ENCODE data around the gene TMIGD2.
"Not testable (repeated sequence)": the region's sequence is repeated elsewhere in the genome, so short reads cannot be mapped to it uniquely, and the experiment has no call there.

TMIGD2 gene

DNA sequence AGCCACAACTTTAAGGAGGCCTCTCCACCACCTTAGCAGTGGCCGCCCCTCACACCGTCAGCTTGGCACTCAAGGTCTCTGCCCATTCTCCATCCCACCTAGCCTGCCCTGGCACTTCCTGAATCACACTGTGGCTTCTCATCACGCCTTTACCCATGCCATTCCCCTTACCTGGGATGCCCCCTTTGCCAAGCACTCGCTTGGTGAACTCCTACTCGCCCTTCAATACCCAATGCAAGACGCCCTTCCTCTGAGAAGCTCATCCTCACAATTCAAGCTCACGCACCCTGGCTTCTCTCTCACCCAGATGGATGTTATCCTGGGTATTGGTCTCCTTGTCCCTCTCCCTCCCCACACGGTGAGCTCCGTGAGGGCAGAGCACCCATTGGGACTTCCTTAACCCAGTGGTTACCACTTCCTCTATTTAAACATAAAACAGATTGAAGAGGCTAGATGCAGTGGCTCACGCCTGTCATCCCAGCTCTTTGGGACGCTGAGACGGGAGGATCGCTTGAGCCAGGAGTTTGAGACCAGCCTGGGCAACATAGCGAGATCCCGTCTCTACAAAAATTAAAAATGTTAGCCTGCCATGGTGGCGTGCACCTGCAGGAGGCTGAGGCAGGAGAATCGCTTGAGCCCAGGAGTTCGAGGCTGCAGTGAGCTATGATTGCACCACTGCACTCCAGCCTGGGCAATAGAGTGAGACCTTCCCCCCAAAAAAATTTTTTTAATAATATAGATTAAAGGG, 35.8 kb downstream of the TMIGD2 start:
- ATAC-seq (replicated peaks; ENCODE audit: extremely low read depth, poor library complexity, severe bottlenecking) (no peak), DNase-seq (ENCODE audit: low spot score in 2 of 2) (no peak)
- peaks cover 73% of the 10 kb centered on the region for H3K36me3 Mint-ChIP-seq (ENCODE audit: insufficient read depth)
- H3K4me3 Mint-ChIP-seq: no peak overlapping the region
- H3K27ac Mint-ChIP-seq (ENCODE audit: low read depth): peak overlapping the region; percentile 85
- peaks cover 28% of the 10 kb centered on the region for H3K4me1 Mint-ChIP-seq
- no peaks in the 10 kb centered on the region for H3K27me3 Mint-ChIP-seq
- no peaks in the 10 kb centered on the region for H3K9me3 Mint-ChIP-seq

- H3K4me3 Mint-ChIP-seq: peak overlapping the region; percentile 49
- peaks cover 73% of the 10 kb centered on the region for H3K36me3 Mint-ChIP-seq (ENCODE audit: insufficient read depth)
- ATAC-seq (replicated peaks; ENCODE audit: extremely low read depth, poor library complexity, severe bottlenecking) (peak; percentile 84), DNase-seq (ENCODE audit: low spot score in 2 of 2) (peak in 1 of 2 donors; percentile 12)
- no peaks in the 10 kb centered on the region for H3K27me3 Mint-ChIP-seq
- peaks cover 28% of the 10 kb centered on the region for H3K4me1 Mint-ChIP-seq
- peak overlapping the region; percentile 85 for H3K27ac Mint-ChIP-seq (ENCODE audit: low read depth)
- H3K9me3 Mint-ChIP-seq: no peaks in the 10 kb centered on the region
These were observed 37.4 kb downstream of the TMIGD2 start for GRCh38 chr19:4264812-4265211.

DNA sequence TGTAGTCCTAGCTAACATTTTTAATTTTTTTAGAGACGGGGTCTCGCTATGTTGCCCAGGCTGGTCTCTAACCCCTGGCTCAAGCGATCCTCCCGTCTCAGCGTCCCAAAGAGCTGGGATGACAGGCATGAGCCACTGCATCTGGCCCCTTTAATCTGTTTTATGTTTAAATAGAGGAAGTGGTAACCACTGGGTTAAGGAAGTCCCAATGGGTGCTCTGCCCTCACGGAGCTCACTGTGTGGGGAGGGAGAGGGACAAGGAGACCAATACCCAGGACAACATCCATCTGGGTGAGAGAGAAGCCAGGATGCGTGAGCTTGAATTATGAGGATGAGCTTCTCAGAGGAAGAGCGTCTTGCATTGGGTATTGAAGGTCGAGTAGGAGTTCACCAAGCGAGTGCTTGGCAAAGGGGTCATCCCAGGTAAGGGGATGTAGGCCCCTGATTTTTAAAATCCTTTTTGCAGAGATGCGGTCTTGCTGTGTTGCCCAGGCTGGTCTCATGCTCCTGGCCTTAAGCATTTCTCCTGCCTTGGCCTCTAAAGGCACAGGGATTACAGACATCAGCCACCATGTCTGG, 41.5 kb downstream of the TMIGD2 start:
- Mint-ChIP-seq H3K4me1 (peaks cover 8% of the 10 kb centered on the region), H3K36me3 (ENCODE audit: insufficient read depth) (peaks cover 73% of the 10 kb centered on the region), H3K27me3 (no peaks in the 10 kb centered on the region), H3K27ac (ENCODE audit: low read depth) (no peak overlapping the region), H3K9me3 (no peaks in the 10 kb centered on the region), H3K4me3 (no peak overlapping the region)
- no peak for DNase-seq (ENCODE audit: low spot score in 2 of 2)
- ATAC-seq (replicated peaks; ENCODE audit: extremely low read depth, poor library complexity, severe bottlenecking): no peak

DNA sequence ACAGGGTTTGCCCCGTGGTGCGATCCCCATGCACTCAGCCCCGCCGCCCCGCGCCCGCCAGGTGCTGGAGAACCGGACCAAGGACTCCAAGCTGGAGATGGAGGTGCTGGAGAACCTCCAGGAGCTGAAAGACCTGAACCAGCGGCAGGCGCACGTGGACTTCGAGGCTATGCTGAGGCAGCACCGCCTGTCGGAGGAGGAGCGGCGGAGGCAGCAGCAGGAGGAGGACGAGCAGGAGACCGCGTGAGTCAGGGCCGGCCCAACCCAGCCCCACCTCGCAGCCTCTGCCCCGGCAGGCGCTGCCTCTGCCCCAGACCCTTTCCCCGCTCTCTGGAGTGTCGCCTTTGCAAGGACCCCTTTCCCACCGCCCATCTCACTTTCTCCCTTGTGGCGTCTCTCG, 44.0 kb downstream of the TMIGD2 start:
- H3K36me3 Mint-ChIP-seq (ENCODE audit: insufficient read depth): peaks cover 77% of the 10 kb centered on the region
- no peak for ATAC-seq (replicated peaks; ENCODE audit: extremely low read depth, poor library complexity, severe bottlenecking)
- no peaks in the 10 kb centered on the region for H3K4me1 Mint-ChIP-seq
- H3K27ac Mint-ChIP-seq (ENCODE audit: low read depth): no peak overlapping the region
- no peak overlapping the region for H3K4me3 Mint-ChIP-seq
- H3K9me3 Mint-ChIP-seq: no peaks in the 10 kb centered on the region
- no peak for DNase-seq (ENCODE audit: low spot score in 2 of 2)
- no peaks in the 10 kb centered on the region for H3K27me3 Mint-ChIP-seq

GRCh38 chr19:4257025-4257424, 45.2 kb downstream of the TMIGD2 start:
- Mint-ChIP-seq H3K27ac (ENCODE audit: low read depth) (no peak overlapping the region), H3K36me3 (ENCODE audit: insufficient read depth) (peaks cover 74% of the 10 kb centered on the region)

DNA sequence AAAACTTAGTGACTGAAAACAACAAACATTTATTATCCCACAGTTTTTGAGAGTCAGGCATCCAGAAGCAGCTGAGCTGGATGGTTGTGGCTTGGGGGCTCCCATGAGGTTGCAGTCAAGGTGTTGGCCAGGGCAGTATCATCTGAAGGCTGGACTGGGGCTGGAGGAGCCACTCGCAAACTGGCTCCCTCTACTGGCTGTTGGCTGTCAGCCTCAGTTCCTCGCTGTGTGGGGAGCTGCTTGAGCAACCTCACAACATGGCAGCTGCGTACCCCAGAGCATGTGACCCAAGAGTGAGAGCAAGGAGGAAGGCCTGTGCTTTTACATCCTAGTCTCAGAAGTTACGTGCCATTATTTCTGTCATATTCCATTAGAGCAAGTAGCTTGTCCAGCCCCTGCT, 45.6 kb downstream of the TMIGD2 start:
- no peak for DNase-seq (ENCODE audit: low spot score in 2 of 2)
- H3K36me3 Mint-ChIP-seq (ENCODE audit: insufficient read depth): peaks cover 74% of the 10 kb centered on the region
- no peak for ATAC-seq (replicated peaks; ENCODE audit: extremely low read depth, poor library complexity, severe bottlenecking)
- no peaks in the 10 kb centered on the region for H3K4me1 Mint-ChIP-seq
- H3K27ac Mint-ChIP-seq (ENCODE audit: low read depth): no peak overlapping the region
- no peaks in the 10 kb centered on the region for H3K9me3 Mint-ChIP-seq
- no peak overlapping the region for H3K4me3 Mint-ChIP-seq
- no peaks in the 10 kb centered on the region for H3K27me3 Mint-ChIP-seq

More at GRCh38 chr19:4257025-4257424, 45.2 kb downstream of the TMIGD2 start:
- DNase-seq (ENCODE audit: low spot score in 2 of 2) (no peak), ATAC-seq (replicated peaks; ENCODE audit: extremely low read depth, poor library complexity, severe bottlenecking) (no peak)
- Mint-ChIP-seq H3K9me3 (no peaks in the 10 kb centered on the region), H3K27me3 (no peaks in the 10 kb centered on the region), H3K4me3 (no peak overlapping the region), H3K4me1 (no peaks in the 10 kb centered on the region)

DNA sequence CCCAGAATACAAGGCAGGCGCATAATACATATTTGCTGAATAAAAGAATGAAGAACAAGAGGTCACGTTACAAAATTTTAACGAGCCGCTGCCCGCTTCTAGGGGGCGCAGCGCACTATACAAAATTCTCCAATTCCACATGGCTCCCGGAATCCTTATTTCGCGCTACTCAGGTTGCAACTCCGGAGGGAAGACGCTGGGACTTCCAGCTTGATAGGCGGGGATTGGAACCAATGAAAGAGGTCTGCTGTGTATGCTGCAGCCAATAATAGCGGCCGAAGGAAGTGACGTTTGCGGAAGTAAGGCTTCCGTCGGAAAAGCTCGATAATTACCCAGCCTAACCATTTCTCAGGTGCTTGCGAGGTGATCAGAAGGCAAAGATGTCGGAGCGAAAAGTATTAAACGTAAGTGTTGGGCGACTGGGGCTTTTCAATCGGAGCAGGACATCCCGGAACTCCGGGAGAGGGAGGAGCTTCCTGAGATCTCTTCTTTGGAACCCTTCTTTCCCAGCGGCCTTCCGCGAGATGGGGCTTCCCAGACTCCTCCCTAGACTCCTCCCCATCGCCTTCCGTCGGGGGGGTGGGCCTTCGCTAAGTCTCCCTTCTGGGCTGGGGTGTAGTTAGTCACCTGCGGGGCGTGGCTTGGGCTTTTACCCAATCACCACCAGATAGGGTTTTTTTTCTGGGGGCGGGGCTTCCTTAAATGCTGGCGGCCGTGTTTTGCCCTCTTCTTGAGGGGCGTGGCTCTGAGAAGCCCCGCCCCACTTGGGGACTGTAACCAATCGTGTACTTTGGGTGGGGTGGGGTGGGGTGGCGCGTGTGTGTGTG, 55.2 kb downstream of the TMIGD2 start, which contains the start of gene YJU2:
YJU2 (plus strand) TSS at position 314 of the 827 bp plus-strand sequence; CDS start at position 381, 67 bp downstream.
- no peaks in the 10 kb centered on the region for H3K27me3 Mint-ChIP-seq
- H3K27ac Mint-ChIP-seq (ENCODE audit: low read depth): peak within 1 kb of the TSS; percentile 96
- peak; percentile 89 to 98 for DNase-seq (ENCODE audit: low spot score in 2 of 2)
- H3K36me3 Mint-ChIP-seq (ENCODE audit: insufficient read depth): peaks cover 44% of the 10 kb centered on the region
- peak within 1 kb of the TSS; percentile 85 for H3K4me3 Mint-ChIP-seq
- H3K4me1 Mint-ChIP-seq: peaks cover 19% of the 10 kb centered on the region
- ATAC-seq (replicated peaks; ENCODE audit: extremely low read depth, poor library complexity, severe bottlenecking): peak; percentile 95
- H3K9me3 Mint-ChIP-seq: no peaks in the 10 kb centered on the region

DNA sequence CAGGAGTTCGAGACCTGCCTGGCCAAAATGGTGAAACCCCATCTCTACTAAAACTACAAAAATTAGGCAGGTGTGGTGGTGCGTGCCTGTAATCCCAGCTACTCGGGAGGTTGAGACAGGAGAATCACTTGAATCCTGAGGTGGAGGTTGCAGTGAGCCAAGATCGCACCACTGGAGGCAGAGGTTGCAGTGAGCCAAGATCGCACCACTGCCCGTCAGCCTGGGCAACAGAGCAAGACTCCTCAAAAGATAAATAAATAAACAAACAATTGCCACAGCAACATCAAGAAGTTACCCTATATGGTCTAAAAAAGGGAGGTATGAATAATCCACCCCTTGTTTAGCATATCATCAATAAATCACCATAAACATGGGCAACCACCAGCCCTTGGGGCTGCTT, 56.3 kb downstream of the TMIGD2 start:
- H3K4me3 Mint-ChIP-seq: peak overlapping the region; percentile 85
- H3K4me1 Mint-ChIP-seq: peaks cover 19% of the 10 kb centered on the region
- not testable (repeated sequence) for ATAC-seq (replicated peaks; ENCODE audit: extremely low read depth, poor library complexity, severe bottlenecking); H3K9me3 Mint-ChIP-seq; H3K27me3 Mint-ChIP-seq; DNase-seq (ENCODE audit: low spot score in 2 of 2)
- peaks cover 34% of the 10 kb centered on the region for H3K36me3 Mint-ChIP-seq (ENCODE audit: insufficient read depth)
- peak overlapping the region; percentile 96 for H3K27ac Mint-ChIP-seq (ENCODE audit: low read depth)

Measured in central memory CD8-positive, alpha-beta T cell (primary cell).